Liver (tissue), 9 donors: ENCODE data around the gene ZFP57. TPM values are rescaled to one million over a fixed set of nuclear protein-coding genes. Genes with fewer than 3 reads are reported as not detected.

Experiments used
- DNase-seq: peaks from one replicate; pipeline ENCODE4 v3.0.0-alpha.2; 2017; ENCODE audit warnings: low spot score
- H3K27ac ChIP-seq, 2 donors: one replicate each; pipeline ENCODE4 v1.7.0; 2013; ENCODE audit warnings: inconsistent platforms in 2 of 2, low read length in 2 of 2, control low read depth in 1 of 2, low read depth in 1 of 2, mild to moderate bottlenecking in 1 of 2
- H3K27me3 ChIP-seq, 4 donors: one replicate each; pipeline versions ENCODE4 v1.6.1 to v1.7.0; 2013; ENCODE audit warnings: low read length in 3 of 4, inconsistent platforms in 1 of 4, mild to moderate bottlenecking in 1 of 4, moderate library complexity in 1 of 4; ENCODE audit not compliant: control insufficient read depth in 4 of 4, insufficient read depth in 4 of 4
- H3K36me3 ChIP-seq, 4 donors: one replicate each; pipeline versions ENCODE4 v1.6.1 to v1.7.0; 2013; ENCODE audit warnings: low read length in 3 of 4, mild to moderate bottlenecking in 3 of 4, low read depth in 1 of 4, moderate library complexity in 1 of 4; ENCODE audit not compliant: control insufficient read depth in 4 of 4, insufficient read depth in 3 of 4
- H3K4me1 ChIP-seq, 4 donors: one replicate each; pipeline versions ENCODE4 v1.6.1 to v1.7.0; 2013; ENCODE audit warnings: low read length in 3 of 4, mild to moderate bottlenecking in 3 of 4, moderate library complexity in 1 of 4; ENCODE audit not compliant: control insufficient read depth in 4 of 4, insufficient read depth in 4 of 4
- H3K4me3 ChIP-seq, 3 donors: one replicate each; pipeline versions ENCODE4 v1.6.1 to v1.7.0; 2013; ENCODE audit warnings: low read length in 3 of 3, control low read depth in 1 of 3, low read depth in 1 of 3, mild to moderate bottlenecking in 1 of 3
- H3K9ac ChIP-seq, 2 donors: one replicate each; pipeline ENCODE4 v1.7.0; 2013; ENCODE audit warnings: low read length in 2 of 2, mild to moderate bottlenecking in 2 of 2, moderate library complexity in 2 of 2, control low read depth in 1 of 2, low read depth in 1 of 2
- H3K9me3 ChIP-seq, 4 donors: one replicate each; pipeline versions ENCODE4 v1.6.1 to v1.7.0; 2013; ENCODE audit warnings: low read length in 3 of 4; ENCODE audit not compliant: control insufficient read depth in 4 of 4
- EGR1 ChIP-seq, 2 donors: IDR thresholded peaks; 2 replicates each; pipeline ENCODE4 v1.6.1; 2016 to 2018; ENCODE audit warnings: antibody characterized with exemption in 2 of 2, low read depth in 2 of 2
- FOXA1 ChIP-seq: IDR thresholded peaks from 2 replicates; pipeline ENCODE4 v1.6.1; 2016; ENCODE audit warnings: antibody characterized with exemption
- FOXA2 ChIP-seq: IDR thresholded peaks from 2 replicates; pipeline ENCODE4 v1.6.1; 2016; ENCODE audit warnings: antibody characterized with exemption
- HNF4A ChIP-seq, 2 donors: conservative IDR thresholded peaks; 2 replicates each; pipeline ENCODE4 v1.6.1; 2016; ENCODE audit warnings: antibody characterized with exemption in 2 of 2, mild to moderate bottlenecking in 2 of 2
- HNF4G ChIP-seq: IDR thresholded peaks from 2 replicates; pipeline ENCODE4 v1.6.1; 2016; ENCODE audit warnings: antibody characterized with exemption
- NR2F2 ChIP-seq: IDR thresholded peaks from 2 replicates; pipeline ENCODE4 v1.6.1; 2016; ENCODE audit warnings: antibody characterized with exemption
- RAD21 ChIP-seq, 2 donors: IDR thresholded peaks; 2 replicates each; pipeline ENCODE4 v1.6.1; 2016; ENCODE audit warnings: antibody characterized with exemption in 2 of 2, mild to moderate bottlenecking in 2 of 2
- RXRA ChIP-seq, 2 donors: IDR thresholded peaks; 2 replicates each; pipeline ENCODE4 v1.6.1; 2017 to 2018; ENCODE audit warnings: antibody characterized with exemption in 2 of 2, mild to moderate bottlenecking in 1 of 2
- SP1 ChIP-seq: IDR thresholded peaks from 2 replicates; pipeline ENCODE4 v1.6.1; 2018; ENCODE audit warnings: antibody characterized with exemption, mild to moderate bottlenecking
- TAF1 ChIP-seq: conservative IDR thresholded peaks from 2 replicates; pipeline ENCODE4 v1.6.1; 2016; ENCODE audit warnings: antibody characterized with exemption, mild to moderate bottlenecking
- YY1 ChIP-seq: IDR thresholded peaks from 2 replicates; pipeline ENCODE4 v1.6.1; 2016; ENCODE audit warnings: antibody characterized with exemption, mild to moderate bottlenecking
- WGBS: extraction: QIAGEN DNeasy Blood & Tissue Kit; methylation state at CpG from one replicate; pipeline ENCODE4 v1.1.7; 2013; 5-methylcytosine and 5-hydroxymethylcytosine counted together
- polyA plus RNA-seq, 2 donors: library from polyadenylated mRNA; stranded (reverse) in 1 of 2; unstranded in 1 of 2; fragments of 200-250 nt in 1 of 2; fragments of >200 nt in 1 of 2; fragmentation: Nextera tagmentation in 1 of 2; extraction: Ambion mirVana in 1 of 2; gene quantifications; one replicate each; pipeline versions ENCODE4 v1.2.1 to v1.2.3, GENCODE V29; 2013 to 2015
- total RNA-seq, 2 donors: library from RNA; depleted of rRNA; stranded (reverse); fragments of >200 nt; gene quantifications; one replicate each; pipeline ENCODE4 v1.2.3, GENCODE V29; 2014
- TF ChIP-seq, protein P1 (sequence below): fragments of 150-350 bp; IDR thresholded peaks from 2 replicates; pipeline ENCODE4 v1.5.1; 2017; ENCODE audit warnings: improper control_type of control experiment, low read depth, low read length; ENCODE audit not compliant: missing input control
- TF ChIP-seq, protein P2 (sequence below): IDR thresholded peaks from 2 replicates; pipeline ENCODE4 v1.6.1; 2016; ENCODE audit warnings: antibody characterized with exemption, mild to moderate bottlenecking
- TF ChIP-seq, protein P3 (sequence below): IDR thresholded peaks from 2 replicates; pipeline ENCODE4 v1.6.1; 2016; ENCODE audit warnings: antibody characterized with exemption
- donor health status: healthy.
- donor health status: healthy.
- donor health status: healthy.
- donor health status: healthy.
- donor health status: healthy.

The ZFP57 gene
- total and polyA plus RNA-seq, 4 donors = not detected

DNA sequence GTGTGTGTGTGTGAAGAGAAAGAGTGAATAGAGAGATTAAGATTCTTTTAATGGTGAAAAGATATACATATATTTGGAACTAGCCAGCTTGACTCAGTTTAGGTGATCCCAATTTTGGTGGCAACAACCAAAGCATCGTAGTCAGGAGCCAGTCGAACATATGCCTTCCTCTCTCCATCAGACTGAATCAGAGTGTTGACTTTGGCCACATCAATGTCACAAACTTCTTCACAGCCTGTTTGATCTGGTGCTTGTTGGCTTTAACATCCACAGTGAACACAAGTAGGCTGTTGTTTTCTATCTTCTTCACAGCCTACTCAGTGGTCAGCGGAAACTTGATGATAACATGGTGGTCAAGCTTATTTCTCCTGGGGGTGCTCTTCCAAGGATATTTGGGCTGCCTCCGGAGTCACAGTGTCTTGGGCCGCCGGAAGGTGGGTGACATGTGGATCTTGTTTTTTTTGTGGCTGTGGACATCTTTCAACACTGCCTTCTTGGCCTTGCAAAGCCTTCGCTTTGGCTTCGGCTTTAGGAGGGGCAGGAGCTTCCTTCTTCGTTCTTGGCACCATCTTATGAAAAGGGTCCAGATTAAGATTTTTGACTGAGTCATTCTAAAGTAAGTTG lies 45.7 kb upstream of the ZFP57 start:
- Histone ChIP-seq H3K36me3 (peaks cover 5 to 23% (median 12%) of the 10 kb centered on the region in 4 donors), H3K4me3 (no peak overlapping the region), H3K9me3 (no peaks in the 10 kb centered on the region), H3K27me3 (no peaks in the 10 kb centered on the region), H3K27ac (no peak overlapping the region), H3K4me1 (peaks cover 0 to 18% (median 13%) of the 10 kb centered on the region in 4 donors), H3K9ac (no peak overlapping the region)
- TF ChIP-seq HNF4G (no peak), SP1 (no peak), NR2F2 (no peak), FOXA2 (no peak), RAD21 (IDR thresholded peaks at IDR 0.05) (no peak)
- 95% methylated on average over 9 of the region's 9 CpGs for WGBS
- DNase-seq = no peak

DNA sequence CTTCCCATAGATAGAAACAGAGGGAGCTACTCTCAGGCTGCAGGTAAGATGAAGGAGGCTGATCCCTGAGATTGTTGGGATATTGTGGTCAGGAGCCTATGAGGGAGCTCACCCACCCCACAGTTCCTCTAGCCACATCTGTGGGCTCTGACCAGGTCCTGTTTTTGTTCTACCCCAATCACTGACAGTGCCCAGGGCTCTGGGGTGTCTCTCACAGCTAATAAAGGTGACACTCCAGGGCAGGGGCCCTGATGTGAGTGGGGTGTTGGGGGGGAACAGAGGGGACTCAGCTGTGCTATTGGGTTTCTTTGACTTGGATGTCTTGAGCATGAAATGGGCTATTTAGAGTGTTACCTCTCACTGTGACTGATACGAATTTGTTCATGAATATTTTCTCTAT lies 45.0 kb upstream of the ZFP57 start:
- 81% methylated on average over 1 of the region's 1 CpG for WGBS
- H3K4me3 ChIP-seq = no peak overlapping the region

DNA sequence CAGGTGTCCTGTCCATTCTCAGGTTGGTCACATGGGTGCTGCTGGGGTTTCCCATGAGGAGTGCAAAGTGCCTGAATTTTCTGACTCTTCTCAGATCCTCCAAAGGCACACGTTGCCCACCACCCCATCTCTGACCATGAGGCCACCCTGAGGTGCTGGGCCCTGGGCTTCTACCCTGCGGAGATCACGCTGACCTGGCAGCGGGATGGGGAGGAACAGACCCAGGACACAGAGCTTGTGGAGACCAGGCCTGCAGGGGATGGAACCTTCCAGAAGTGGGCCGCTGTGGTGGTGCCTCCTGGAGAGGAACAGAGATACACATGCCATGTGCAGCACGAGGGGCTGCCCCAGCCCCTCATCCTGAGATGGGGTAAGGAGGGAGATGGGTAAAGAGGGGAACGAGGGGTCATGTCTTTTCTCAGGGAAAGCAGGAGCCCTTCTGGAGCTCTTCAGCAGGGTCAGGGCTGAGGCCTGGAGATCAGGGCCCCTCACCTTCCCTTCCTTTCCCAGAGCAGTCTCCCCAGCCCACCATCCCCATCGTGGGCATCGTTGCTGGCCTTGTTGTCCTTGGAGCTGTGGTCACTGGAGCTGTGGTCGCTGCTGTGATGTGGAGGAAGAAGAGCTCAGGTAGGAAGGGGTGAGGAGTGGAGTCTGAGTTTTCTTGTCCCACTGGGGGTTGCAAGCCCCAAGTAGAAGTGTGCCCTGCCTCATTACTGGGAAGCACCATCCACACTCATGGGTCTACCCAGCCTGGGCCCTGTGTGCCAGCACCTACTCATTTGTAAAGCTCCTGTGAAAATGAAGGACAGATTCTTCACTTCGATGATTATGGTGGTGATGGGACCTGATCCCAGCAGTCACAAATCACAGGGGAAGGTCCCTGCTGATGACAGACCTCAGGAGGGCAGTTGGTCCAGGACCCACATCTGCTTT lies 44.3 kb upstream of the ZFP57 start:
- WGBS = 87% methylated on average over 11 of the region's 11 CpGs
- TF ChIP-seq SP1 (no peak), HNF4A (conservative IDR thresholded peaks at IDR 0.05) (no peak), EGR1 (IDR thresholded peaks at IDR 0.05; ENCODE audit: low read depth in 2 of 2) (no peak), TAF1 (no peak), RXRA (IDR thresholded peaks at IDR 0.05) (no peak), YY1 (no peak)
- TF ChIP-seq, protein P1, sequence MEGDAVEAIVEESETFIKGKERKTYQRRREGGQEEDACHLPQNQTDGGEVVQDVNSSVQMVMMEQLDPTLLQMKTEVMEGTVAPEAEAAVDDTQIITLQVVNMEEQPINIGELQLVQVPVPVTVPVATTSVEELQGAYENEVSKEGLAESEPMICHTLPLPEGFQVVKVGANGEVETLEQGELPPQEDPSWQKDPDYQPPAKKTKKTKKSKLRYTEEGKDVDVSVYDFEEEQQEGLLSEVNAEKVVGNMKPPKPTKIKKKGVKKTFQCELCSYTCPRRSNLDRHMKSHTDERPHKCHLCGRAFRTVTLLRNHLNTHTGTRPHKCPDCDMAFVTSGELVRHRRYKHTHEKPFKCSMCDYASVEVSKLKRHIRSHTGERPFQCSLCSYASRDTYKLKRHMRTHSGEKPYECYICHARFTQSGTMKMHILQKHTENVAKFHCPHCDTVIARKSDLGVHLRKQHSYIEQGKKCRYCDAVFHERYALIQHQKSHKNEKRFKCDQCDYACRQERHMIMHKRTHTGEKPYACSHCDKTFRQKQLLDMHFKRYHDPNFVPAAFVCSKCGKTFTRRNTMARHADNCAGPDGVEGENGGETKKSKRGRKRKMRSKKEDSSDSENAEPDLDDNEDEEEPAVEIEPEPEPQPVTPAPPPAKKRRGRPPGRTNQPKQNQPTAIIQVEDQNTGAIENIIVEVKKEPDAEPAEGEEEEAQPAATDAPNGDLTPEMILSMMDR = no peak
- TF ChIP-seq, protein P2, sequence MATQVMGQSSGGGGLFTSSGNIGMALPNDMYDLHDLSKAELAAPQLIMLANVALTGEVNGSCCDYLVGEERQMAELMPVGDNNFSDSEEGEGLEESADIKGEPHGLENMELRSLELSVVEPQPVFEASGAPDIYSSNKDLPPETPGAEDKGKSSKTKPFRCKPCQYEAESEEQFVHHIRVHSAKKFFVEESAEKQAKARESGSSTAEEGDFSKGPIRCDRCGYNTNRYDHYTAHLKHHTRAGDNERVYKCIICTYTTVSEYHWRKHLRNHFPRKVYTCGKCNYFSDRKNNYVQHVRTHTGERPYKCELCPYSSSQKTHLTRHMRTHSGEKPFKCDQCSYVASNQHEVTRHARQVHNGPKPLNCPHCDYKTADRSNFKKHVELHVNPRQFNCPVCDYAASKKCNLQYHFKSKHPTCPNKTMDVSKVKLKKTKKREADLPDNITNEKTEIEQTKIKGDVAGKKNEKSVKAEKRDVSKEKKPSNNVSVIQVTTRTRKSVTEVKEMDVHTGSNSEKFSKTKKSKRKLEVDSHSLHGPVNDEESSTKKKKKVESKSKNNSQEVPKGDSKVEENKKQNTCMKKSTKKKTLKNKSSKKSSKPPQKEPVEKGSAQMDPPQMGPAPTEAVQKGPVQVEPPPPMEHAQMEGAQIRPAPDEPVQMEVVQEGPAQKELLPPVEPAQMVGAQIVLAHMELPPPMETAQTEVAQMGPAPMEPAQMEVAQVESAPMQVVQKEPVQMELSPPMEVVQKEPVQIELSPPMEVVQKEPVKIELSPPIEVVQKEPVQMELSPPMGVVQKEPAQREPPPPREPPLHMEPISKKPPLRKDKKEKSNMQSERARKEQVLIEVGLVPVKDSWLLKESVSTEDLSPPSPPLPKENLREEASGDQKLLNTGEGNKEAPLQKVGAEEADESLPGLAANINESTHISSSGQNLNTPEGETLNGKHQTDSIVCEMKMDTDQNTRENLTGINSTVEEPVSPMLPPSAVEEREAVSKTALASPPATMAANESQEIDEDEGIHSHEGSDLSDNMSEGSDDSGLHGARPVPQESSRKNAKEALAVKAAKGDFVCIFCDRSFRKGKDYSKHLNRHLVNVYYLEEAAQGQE = no peak
- TF ChIP-seq, protein P3, sequence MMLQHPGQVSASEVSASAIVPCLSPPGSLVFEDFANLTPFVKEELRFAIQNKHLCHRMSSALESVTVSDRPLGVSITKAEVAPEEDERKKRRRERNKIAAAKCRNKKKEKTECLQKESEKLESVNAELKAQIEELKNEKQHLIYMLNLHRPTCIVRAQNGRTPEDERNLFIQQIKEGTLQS = no peak
- Histone ChIP-seq H3K9me3 (no peaks in the 10 kb centered on the region), H3K36me3 (peaks cover 5 to 23% (median 12%) of the 10 kb centered on the region in 4 donors), H3K27me3 (no peaks in the 10 kb centered on the region), H3K27ac (no peak overlapping the region), H3K4me3 (no peak overlapping the region), H3K4me1 (peaks cover 0 to 18% (median 13%) of the 10 kb centered on the region in 4 donors), H3K9ac (no peak overlapping the region)
- no peak for DNase-seq

More for the DNA sequence above, 45.0 kb upstream of the ZFP57 start:
- Histone ChIP-seq H3K9me3 (no peaks in the 10 kb centered on the region), H3K9ac (no peak overlapping the region), H3K27ac (no peak overlapping the region), H3K27me3 (no peaks in the 10 kb centered on the region), H3K4me1 (peaks cover 0 to 18% (median 13%) of the 10 kb centered on the region in 4 donors), H3K36me3 (peaks cover 5 to 23% (median 12%) of the 10 kb centered on the region in 4 donors)
- TF ChIP-seq FOXA1 (no peak), TAF1 (no peak)
- no peak for DNase-seq
